SK-N-SH (cell line): ENCODE results near the gene LGALS12.

Source experiments
- EZH2phosphoT487 ChIP-seq: fragments of 200-600 bp; sonication (generic); IDR thresholded peaks from 2 replicates; pipeline ENCODE4 v1.6.1; 2017; ENCODE audit warnings: low read depth, mixed run types, mild to moderate bottlenecking, antibody characterized with exemption, moderate library complexity, borderline replicate concordance
- JUND ChIP-seq: IDR thresholded peaks from 2 replicates; pipeline ENCODE4 v1.4.0; 2012
- SMC3 ChIP-seq: IDR thresholded peaks from 2 replicates; pipeline ENCODE4 v1.6.1; 2012; ENCODE audit warnings: low read depth, low read length, improper control_type of control experiment
- TF ChIP-seq, protein P1 (sequence below): fragments of 150-350 bp; IDR thresholded peaks from 2 replicates; pipeline ENCODE4 v1.6.1; 2017; ENCODE audit warnings: antibody characterized with exemption, low read length, low read depth, borderline replicate concordance
- TF ChIP-seq, protein P2 (sequence below): fragments of 200-600 bp; sonication (generic); IDR thresholded peaks from 2 replicates; pipeline ENCODE4 v1.6.1; 2017; ENCODE audit warnings: antibody characterized with exemption, mild to moderate bottlenecking, moderate library complexity

DNA sequence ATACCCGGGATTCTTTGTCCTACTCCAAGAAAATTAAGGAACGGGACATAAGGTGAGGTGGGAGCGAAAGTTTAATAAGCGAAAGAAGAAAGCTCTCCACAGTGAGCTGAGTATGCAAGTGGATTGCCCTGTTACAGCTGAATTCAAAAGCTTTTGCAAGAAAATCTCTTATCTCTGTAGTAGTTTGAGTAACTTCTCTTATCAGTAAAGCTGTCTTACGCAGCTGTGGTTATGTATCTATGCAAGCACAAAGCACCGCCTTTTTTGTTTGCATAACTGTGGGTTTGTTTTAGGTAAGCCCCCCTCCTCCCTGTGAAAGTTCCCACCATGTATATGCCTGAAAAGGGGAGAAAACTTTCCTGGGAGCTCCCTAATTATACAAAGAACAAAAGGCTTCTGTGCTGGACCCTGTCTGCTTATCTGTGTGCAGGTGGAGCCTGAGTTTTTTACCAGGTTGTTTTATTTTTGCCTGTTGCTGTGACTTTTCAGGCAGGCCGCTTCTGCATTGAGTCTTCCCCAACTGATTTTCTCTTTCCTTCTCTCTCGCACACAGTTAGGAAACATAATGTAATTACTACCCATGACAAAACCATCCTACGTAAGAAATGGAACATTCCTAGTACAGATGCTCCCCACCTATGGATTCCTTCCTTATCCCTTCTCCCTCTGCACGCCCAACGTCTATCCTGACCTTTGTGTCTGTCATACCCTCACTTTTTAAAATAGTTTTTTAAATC, 14.1 kb upstream of the LGALS12 start:
- TF ChIP-seq EZH2phosphoT487 (no peak), SMC3 (no peak), JUND (no peak)
- TF ChIP-seq, protein P1, sequence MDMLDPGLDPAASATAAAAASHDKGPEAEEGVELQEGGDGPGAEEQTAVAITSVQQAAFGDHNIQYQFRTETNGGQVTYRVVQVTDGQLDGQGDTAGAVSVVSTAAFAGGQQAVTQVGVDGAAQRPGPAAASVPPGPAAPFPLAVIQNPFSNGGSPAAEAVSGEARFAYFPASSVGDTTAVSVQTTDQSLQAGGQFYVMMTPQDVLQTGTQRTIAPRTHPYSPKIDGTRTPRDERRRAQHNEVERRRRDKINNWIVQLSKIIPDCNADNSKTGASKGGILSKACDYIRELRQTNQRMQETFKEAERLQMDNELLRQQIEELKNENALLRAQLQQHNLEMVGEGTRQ, result no peak
- TF ChIP-seq, protein P2, sequence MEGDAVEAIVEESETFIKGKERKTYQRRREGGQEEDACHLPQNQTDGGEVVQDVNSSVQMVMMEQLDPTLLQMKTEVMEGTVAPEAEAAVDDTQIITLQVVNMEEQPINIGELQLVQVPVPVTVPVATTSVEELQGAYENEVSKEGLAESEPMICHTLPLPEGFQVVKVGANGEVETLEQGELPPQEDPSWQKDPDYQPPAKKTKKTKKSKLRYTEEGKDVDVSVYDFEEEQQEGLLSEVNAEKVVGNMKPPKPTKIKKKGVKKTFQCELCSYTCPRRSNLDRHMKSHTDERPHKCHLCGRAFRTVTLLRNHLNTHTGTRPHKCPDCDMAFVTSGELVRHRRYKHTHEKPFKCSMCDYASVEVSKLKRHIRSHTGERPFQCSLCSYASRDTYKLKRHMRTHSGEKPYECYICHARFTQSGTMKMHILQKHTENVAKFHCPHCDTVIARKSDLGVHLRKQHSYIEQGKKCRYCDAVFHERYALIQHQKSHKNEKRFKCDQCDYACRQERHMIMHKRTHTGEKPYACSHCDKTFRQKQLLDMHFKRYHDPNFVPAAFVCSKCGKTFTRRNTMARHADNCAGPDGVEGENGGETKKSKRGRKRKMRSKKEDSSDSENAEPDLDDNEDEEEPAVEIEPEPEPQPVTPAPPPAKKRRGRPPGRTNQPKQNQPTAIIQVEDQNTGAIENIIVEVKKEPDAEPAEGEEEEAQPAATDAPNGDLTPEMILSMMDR, result no peak
